Fibroblast of the conjunctiva (primary cell): ENCODE data around the gene PDE9A.
A peak's percentile ranks its signal among the peaks of the same experiment; 100 is the strongest.
"Not testable (repeated sequence)": the region's sequence is repeated elsewhere in the genome, so short reads cannot be mapped to it uniquely, and the experiment has no call there.

ENCODE experiments used
- DNase-seq: peaks from one replicate; pipeline ENCODE4 v3.0.0-alpha.2; 2010; ENCODE audit warnings: low read depth

PDE9A gene

GRCh38 chr21:42624095-42624790 is 29.2 kb upstream of the PDE9A start:
- no peak for DNase-seq

DNA sequence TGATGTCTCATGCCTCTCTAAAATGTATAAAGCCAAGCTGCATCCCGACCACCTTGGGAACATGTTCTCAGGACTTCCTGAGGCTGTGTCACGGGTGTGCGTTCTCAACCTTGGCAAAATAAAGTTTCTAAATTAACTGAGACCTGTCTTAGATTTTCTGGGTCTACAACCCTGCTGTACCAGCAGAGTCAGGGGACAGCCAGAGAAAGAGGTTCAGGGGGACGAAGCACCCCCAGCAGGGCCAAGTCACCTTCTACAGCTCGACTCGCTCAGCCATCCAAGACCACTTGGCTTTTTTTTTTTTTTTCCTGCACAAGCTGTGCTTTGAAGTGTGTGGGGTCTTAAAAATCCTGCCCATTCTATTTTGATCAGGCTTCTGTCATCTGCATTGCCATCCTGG is 28.5 kb upstream of the PDE9A start:
- DNase-seq: no peak

DNA sequence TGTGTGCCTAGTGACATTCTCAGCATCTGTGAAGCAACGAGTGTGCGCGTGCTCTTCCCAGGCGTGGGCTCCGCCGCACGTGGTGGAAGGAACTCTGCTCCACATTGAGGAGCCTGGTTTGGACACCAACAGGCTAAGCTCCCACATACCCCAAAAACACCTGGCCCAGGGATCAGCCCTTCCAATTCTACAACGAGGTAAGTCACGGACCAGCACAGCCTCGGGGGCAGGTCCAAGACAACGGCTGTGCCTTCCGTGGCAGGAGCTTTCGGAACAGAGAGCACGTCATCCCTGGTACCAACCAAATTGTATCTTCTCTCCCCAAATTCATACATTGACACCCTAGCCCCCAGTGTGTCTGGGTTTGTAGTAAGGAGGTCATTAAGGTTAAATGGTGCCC is 27.2 kb upstream of the PDE9A start:
- no peak for DNase-seq

GRCh38 chr21:42627527-42628289 is 25.7 kb upstream of the PDE9A start:
- DNase-seq: no peak

DNA sequence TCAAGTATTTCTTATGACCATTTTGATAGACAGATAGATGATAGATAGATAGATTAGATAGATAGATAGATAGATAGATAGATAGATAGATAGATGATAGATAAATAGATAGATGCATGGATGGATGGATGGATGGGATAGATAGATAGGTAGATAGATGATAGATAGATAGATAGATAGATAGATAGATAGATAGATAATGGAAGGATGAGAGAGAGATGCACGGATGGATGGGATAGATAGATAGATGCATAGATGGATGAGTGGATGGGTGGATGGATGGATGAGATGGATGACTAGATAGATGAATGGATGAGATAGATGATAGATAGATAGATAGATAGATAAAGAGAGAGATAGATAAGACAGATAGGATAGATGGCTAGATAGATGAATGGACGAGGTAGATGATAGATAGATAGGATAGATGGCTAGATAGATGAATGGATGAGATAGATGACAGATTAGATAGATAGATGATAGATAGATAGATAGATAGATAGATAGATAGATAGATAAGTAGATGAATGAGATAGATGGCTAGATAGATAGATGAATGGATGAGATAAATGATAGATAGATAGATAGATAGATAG is 24.9 kb upstream of the PDE9A start:
- not testable (repeated sequence) for DNase-seq

GRCh38 chr21:42629933-42630589 is 23.4 kb upstream of the PDE9A start:
- DNase-seq: no peak

DNA sequence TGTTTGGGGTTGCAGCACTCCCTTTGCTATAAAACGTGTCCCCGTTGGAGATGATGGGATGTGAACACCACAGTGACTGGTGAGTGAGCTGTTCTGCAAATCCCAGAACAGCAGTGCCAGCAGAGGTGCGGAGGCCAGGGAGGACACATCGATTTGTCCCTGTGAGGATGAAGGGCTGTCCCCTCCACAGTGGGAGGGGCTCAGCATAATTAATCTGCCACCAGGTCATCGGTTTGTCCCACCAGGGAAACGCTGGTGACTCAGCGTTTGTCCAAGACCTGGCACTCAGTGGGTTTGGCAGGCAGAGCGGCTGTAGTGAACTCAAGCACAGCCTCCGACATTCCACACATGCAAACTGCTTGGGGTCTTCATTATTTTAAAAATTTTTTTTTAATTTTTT is 22.8 kb upstream of the PDE9A start:
- DNase-seq: no peak

- DNase-seq: no peak
Observed at GRCh38 chr21:42631142-42631541, 22.3 kb upstream of the PDE9A start.

DNA sequence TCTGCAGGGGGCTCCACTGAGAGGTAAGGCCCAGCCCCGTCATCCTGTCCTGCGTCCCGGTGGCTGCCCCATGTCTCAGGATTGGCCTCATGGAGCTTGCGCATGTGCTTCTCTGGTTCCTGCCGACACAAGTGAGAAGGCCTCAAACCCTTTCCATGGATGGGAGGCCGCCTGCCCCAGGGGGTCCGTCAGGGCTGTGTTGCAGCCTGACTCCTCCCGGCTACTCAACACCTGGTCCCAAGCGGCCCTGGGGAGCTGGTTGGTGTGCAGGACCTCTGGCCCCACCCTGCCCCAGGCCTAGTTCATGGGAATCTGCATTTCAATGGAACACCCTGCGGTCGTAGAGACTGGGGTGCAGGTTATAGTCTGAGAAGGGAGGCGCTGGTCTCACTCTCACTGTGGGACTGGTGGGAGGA is 21.1 kb upstream of the PDE9A start:
- DNase-seq: no peak

DNA sequence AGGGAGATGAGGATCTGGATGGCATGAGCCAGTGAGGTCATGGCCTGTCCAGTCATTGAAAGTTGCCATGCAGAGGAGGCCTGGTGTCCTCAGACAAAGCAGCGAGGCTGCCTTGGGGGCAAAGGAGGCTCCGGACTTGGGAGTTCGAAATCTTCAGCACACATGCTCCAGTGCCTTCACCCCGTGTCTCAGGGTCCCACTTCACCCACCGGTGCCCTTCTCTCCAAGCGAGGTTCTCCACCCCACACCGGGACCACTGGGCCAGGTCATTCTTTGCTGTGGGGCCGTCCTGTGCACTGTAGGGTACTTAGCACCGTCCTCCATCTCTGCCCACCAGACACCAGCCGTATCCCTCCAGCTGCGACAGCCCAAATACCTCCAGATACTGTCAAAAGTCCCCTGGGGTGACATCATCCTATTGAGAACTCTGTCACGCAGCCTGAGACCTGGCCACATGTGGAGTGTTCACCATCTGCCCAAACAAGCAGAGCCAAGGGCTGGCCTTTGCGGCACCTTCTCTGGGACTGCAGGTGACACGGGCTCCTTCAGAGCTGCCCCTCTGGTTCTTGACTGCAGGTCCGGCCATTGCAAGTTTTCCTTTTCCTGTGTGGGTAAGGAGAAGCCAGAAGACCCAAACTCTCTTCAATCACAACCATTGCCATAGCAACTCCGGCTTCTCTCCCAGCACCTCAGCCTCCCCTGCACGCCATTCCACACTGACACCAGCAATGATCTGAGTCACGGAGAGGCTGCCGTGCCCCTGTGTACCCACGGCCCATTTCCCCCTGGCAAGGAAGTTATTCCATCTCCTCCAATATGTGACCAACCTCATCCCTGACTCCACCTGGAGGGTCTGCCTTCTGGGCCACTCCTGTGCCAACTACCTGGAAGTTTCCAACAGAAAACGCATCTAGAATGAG is 20.4 kb upstream of the PDE9A start:
- DNase-seq: no peak

- no peak for DNase-seq
Observed at GRCh38 chr21:42633858-42634257, 19.6 kb upstream of the PDE9A start.

- no peak for DNase-seq
Observed at GRCh38 chr21:42635848-42636519, 17.4 kb upstream of the PDE9A start.

DNA sequence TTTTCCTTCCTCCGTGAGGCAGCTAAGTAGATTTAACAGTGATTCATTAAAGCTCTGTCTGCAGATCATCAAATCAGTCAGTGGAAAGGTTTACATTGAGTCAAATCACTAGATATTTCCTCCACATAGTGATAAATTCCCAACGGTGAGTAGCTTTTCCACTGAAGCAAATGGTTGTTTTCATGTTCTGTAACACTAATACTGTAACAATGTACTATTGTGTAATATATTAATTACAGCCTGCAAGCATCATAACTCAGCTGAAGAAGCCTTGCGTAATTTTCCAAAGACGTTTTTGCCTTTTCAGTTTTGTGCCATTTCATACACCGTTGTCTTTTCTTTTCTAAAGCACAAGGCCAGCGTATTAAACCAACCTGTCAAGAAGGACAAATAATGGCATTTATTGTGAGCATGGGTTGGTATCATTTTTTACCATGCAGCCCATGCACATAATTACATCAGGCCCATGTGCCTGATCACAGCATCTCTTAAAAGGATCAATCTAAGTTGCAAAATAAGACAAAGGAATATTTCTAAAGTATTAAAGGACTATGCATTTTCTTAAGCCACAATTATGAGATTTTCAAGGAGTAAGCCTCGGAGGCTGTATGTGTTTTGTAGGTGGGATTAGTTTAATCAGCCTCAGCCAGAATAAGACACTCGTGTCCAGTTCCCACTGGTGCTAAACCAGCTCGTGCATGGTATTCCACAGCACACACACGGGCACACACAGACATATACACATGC is 16.7 kb upstream of the PDE9A start:
- peak; percentile 76 for DNase-seq

GRCh38 chr21:42637267-42638041 is 16.0 kb upstream of the PDE9A start:
- no peak for DNase-seq

- DNase-seq: no peak
Observed at GRCh38 chr21:42638266-42638863, 15.1 kb upstream of the PDE9A start.

DNA sequence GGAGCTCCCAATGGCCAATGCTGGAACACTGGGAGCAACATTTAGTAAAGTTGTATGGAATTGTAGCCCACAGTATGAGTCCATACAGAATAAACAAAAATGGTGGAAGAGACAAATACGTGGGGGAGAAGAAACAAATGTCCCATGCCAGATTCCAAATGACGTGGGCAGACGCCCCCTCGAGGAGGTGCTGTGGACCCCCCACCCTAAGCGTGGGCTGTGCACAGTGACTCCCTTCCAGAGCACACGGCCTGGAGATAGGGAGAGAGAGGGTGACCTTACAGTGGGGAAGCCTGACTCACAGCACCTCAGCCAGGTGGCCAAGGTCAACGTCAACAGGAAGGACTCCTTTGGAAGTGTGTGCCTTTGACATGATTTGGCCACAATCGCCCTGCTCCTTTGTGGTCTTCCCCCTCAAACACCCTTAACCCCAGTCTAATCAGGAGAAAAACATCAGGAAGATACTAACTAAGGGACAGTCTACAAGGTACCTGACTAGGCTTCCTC is 13.7 kb upstream of the PDE9A start:
- DNase-seq: no peak

DNA sequence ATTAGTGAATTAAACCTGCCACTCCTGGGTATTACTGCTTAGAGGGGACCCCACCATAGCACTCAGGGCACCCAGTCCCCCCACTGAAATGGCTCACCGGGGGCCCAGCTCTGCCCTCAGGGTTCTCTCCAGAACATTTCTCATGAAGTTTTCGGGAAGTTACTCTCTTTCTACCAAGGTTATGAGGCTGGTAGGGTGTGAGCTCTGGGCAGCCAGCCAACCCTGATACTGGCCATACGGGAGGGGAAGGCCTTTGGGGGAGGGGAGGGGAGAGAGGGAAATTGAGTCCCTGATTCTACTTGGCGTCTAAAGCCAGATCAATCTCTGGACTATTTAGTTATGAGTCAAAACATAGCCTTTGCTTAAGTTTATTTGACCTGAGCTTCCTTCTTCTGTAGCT is 12.9 kb upstream of the PDE9A start:
- DNase-seq: no peak

DNA sequence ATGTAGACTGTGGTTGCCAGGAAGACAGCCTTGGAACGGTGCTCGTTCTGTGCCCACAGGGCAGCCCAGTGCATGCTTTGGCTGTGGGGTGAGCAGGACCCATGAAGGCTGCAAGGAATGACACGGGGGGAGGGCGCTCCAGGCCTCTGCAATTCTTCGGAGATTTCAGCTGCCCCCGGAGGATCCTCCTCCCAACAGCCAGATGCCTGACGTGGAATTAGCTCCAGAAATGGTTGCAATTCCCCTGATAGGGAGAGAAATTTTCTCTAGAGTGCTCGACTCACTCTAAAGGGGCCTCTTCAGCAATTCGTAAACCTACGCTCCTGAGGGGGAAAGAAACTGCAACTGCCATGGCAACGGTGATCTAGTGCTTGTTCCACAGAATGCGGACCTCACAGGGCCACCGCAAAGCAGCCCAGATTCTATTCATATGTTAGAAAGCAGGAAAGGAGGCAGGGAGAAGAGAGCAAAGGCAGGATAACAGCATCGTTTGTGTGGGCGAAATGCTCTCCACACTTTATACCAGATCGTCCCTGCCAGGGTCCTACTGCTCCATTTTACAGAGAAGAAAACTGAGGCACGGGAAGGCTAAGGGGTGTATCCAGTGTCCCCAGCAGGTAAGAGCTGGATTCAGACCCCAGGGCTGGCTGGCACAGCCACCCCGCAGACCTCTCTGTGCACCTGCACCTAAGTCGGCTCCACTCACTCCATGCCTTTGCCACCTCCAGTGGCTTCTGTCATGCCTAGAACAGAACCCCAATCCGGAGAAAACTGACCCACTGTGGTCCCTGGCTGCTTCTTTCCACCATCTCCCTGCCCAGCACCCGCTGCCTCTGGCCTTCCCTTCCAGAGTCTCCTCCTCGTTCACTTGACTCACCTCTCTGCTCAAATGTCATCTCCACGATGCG is 11.9 kb upstream of the PDE9A start:
- no peak for DNase-seq
